Measurements from ENCODE around the gene FAM131B.
"Not testable (repeated sequence)": the region's sequence is repeated elsewhere in the genome, so short reads cannot be mapped to it uniquely, and the experiment has no call there.

Gene FAM131B

GRCh38 chr7:143393267-143394041 is 30.9 kb upstream of the FAM131B start:
- peaks cover 28% of the 10 kb centered on the region for H3K36me3 ChIP-seq (ENCODE audit: insufficient read depth, low read length)
- H3K27ac ChIP-seq (ENCODE audit: low read depth, low read length): no peak overlapping the region
- no peaks in the 10 kb centered on the region for H3K27me3 ChIP-seq (ENCODE audit: control insufficient read depth in 1 of 2, insufficient read depth in 2 of 2, low read length in 2 of 2)
- peaks cover 59% of the 10 kb centered on the region for H3K4me1 ChIP-seq (ENCODE audit: insufficient read depth, low read length)
- no peak overlapping the region for H3K4me3 ChIP-seq (ENCODE audit: low read depth in 1 of 2, low read length in 2 of 2)
- H3K9ac ChIP-seq (ENCODE audit: low read length): no peak overlapping the region
- H3K9me3 ChIP-seq (ENCODE audit: low read length): no peaks in the 10 kb centered on the region

- Histone ChIP-seq H3K27me3 (ENCODE audit: control insufficient read depth in 1 of 2, insufficient read depth in 2 of 2, low read length in 2 of 2) (no peaks in the 10 kb centered on the region), H3K9me3 (ENCODE audit: low read length) (no peaks in the 10 kb centered on the region), H3K4me1 (ENCODE audit: insufficient read depth, low read length) (peaks cover 64% of the 10 kb centered on the region), H3K4me3 (ENCODE audit: low read depth in 1 of 2, low read length in 2 of 2) (no peak overlapping the region), H3K27ac (ENCODE audit: low read depth, low read length) (no peak overlapping the region), H3K36me3 (ENCODE audit: insufficient read depth, low read length) (peaks cover 33% of the 10 kb centered on the region), H3K9ac (ENCODE audit: low read length) (no peak overlapping the region)
Observed at GRCh38 chr7:143392875-143393266, 30.4 kb upstream of the FAM131B start.

GRCh38 chr7:143392427-143392826 is 29.9 kb upstream of the FAM131B start:
- H3K36me3 ChIP-seq (ENCODE audit: insufficient read depth, low read length): peaks cover 38% of the 10 kb centered on the region
- not testable (repeated sequence) for H3K9ac ChIP-seq (ENCODE audit: low read length); H3K4me3 ChIP-seq (ENCODE audit: low read depth in 1 of 2, low read length in 2 of 2); H3K9me3 ChIP-seq (ENCODE audit: low read length); H3K27me3 ChIP-seq (ENCODE audit: control insufficient read depth in 1 of 2, insufficient read depth in 2 of 2, low read length in 2 of 2)
- peak overlapping the region; percentile 83 for H3K27ac ChIP-seq (ENCODE audit: low read depth, low read length)
- peaks cover 68% of the 10 kb centered on the region for H3K4me1 ChIP-seq (ENCODE audit: insufficient read depth, low read length)

DNA sequence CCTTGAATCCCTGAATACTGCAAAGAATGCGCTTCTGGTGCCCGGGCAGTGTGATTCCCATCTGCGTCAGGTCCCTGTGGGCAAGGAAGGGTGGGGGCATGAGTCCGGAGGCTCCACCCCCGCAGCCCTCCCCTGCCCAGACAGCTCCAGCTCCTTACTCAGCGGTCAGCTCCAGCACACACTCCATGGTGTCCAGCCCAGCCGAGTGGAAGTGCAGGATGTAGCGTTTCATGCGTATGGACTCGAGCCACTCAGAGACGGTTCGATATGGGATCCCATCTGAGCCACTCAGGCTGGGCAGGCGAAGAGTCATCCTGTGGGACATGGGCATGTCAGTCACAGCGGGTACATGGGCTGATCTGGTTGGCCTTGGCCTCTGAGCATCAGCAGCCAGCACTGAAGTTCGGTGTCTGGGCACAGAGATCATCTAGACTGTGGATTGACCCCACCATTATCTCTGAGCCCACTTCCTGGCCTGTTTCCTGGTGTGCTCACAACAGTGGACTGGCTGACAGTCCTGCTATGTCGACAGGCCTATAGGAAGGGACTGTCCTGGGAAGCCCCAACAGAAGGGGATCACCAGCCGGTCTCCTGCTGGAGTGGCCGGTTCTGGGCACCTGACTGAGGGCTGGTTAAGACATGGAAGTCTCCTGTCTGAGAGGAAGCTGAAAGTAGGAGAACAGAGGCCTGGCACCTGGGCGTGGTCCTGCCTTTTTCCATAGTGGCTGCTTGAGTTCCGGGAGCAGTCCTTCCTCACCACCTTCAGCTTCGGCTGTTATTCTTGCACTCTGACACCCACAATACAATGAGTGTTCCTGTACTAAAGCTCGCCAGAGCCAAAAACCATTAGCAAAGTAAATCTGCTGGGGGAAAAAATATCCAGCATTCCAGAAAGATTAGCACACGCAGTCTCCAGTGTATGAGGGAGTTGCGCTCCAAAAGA is 29.2 kb upstream of the FAM131B start:
- Histone ChIP-seq H3K9me3 (ENCODE audit: low read length) (no peaks in the 10 kb centered on the region), H3K27ac (ENCODE audit: low read depth, low read length) (peak overlapping the region; percentile 83), H3K4me1 (ENCODE audit: insufficient read depth, low read length) (peaks cover 75% of the 10 kb centered on the region), H3K9ac (ENCODE audit: low read length) (no peak overlapping the region), H3K36me3 (ENCODE audit: insufficient read depth, low read length) (peaks cover 44% of the 10 kb centered on the region), H3K4me3 (ENCODE audit: low read depth in 1 of 2, low read length in 2 of 2) (peak overlapping the region in 1 of 2 donors; percentile 18), H3K27me3 (ENCODE audit: control insufficient read depth in 1 of 2, insufficient read depth in 2 of 2, low read length in 2 of 2) (no peaks in the 10 kb centered on the region)

DNA sequence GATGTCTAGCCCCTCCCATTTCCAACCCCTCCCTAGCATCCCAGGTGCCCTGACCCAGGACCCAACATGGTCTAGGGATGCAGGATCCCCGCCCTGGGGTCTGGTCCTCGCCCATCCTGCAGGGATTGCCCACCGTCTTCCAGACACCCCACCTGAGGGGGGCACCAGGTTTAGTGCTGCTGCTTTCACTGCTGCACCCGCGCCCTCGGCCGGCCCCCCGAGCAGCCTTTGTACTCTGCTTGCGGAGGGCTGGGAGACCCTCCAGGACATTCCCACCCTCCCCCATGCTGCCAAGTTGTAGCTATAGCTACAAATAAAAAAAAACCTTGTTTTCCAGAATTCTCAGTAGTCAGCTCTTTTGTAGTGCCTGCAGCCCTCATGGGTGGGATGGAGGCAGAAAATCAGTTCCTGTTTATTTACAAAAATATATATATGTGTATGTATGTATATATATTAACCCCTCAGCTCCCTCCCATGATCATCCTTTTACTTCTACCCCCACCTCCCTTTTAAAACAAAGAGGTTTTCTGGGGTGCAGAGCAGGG is 28.3 kb upstream of the FAM131B start:
- Histone ChIP-seq H3K9me3 (ENCODE audit: low read length) (no peaks in the 10 kb centered on the region), H3K27ac (ENCODE audit: low read depth, low read length) (peak overlapping the region; percentile 83), H3K4me3 (ENCODE audit: low read depth in 1 of 2, low read length in 2 of 2) (no peak overlapping the region), H3K9ac (ENCODE audit: low read length) (no peak overlapping the region), H3K4me1 (ENCODE audit: insufficient read depth, low read length) (peaks cover 84% of the 10 kb centered on the region), H3K36me3 (ENCODE audit: insufficient read depth, low read length) (peaks cover 44% of the 10 kb centered on the region), H3K27me3 (ENCODE audit: control insufficient read depth in 1 of 2, insufficient read depth in 2 of 2, low read length in 2 of 2) (no peaks in the 10 kb centered on the region)

DNA sequence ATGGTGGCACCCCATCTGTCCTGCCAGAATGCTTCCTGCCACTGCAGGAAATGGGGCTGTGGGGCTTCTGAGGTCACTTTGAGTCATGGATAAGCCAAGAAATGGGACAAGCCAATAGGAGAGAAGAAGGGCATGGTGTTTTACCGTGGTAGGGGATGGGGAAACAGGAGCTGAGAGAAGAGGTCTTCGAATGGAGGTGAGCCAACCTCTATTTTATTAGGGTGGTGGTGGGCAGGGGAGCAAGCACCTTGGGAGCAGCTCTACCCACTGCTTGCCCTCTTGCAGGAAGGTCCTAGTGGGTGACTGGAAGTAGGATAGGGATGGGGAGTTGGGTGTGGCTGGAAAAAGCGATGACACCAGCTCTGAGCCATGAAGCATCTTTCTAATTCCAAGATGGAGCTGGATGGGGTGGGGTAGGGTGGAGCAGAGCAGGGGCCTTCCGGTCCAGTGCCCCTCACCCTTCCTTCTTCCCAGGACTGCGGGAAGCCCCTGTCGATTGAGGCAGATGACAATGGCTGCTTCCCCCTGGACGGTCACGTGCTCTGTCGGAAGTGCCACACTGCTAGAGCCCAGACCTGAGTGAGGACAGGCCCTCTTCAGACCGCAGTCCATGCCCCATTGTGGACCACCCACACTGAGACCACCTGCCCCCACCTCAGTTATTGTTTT is 27.7 kb upstream of the FAM131B start:
- Histone ChIP-seq H3K27me3 (ENCODE audit: control insufficient read depth in 1 of 2, insufficient read depth in 2 of 2, low read length in 2 of 2) (no peaks in the 10 kb centered on the region), H3K4me1 (ENCODE audit: insufficient read depth, low read length) (peaks cover 85% of the 10 kb centered on the region), H3K36me3 (ENCODE audit: insufficient read depth, low read length) (peaks cover 44% of the 10 kb centered on the region), H3K27ac (ENCODE audit: low read depth, low read length) (peak overlapping the region; percentile 83), H3K9me3 (ENCODE audit: low read length) (no peaks in the 10 kb centered on the region), H3K4me3 (ENCODE audit: low read depth in 1 of 2, low read length in 2 of 2) (no peak overlapping the region), H3K9ac (ENCODE audit: low read length) (no peak overlapping the region)

- Histone ChIP-seq H3K36me3 (ENCODE audit: insufficient read depth, low read length) (peaks cover 44% of the 10 kb centered on the region), H3K27ac (ENCODE audit: low read depth, low read length) (peak overlapping the region; percentile 22), H3K4me1 (ENCODE audit: insufficient read depth, low read length) (peaks cover 92% of the 10 kb centered on the region), H3K4me3 (ENCODE audit: low read depth in 1 of 2, low read length in 2 of 2) (no peak overlapping the region), H3K9ac (ENCODE audit: low read length) (no peak overlapping the region), H3K9me3 (ENCODE audit: low read length) (no peaks in the 10 kb centered on the region), H3K27me3 (ENCODE audit: control insufficient read depth in 1 of 2, insufficient read depth in 2 of 2, low read length in 2 of 2) (no peaks in the 10 kb centered on the region)
Observed at GRCh38 chr7:143389316-143390103, 27.0 kb upstream of the FAM131B start.

DNA sequence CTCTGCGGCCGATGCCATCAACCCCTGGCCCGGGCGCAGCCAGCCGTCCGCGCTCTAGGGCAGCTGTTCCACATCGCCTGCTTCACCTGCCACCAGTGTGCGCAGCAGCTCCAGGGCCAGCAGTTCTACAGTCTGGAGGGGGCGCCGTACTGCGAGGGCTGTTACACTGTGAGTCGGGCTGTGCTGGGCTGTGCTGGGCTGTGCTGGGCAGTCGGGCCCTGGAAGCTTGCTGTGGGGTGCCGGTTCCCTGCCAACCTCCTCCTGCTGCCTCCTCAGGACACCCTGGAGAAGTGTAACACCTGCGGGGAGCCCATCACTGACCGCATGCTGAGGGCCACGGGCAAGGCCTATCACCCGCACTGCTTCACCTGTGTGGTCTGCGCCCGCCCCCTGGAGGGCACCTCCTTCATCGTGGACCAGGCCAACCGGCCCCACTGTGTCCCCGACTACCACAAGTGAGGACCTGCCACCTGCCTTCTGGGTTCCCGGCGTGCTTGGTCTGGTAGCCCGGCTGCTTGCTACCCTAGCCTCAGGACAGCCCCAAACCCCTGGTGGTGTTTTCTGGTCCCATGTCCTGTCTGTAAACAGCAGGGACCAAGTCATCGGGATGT is 26.1 kb upstream of the FAM131B start:
- Histone ChIP-seq H3K4me3 (ENCODE audit: low read depth in 1 of 2, low read length in 2 of 2) (no peak overlapping the region), H3K4me1 (ENCODE audit: insufficient read depth, low read length) (peaks cover 97% of the 10 kb centered on the region), H3K36me3 (ENCODE audit: insufficient read depth, low read length) (peaks cover 48% of the 10 kb centered on the region), H3K9me3 (ENCODE audit: low read length) (no peaks in the 10 kb centered on the region), H3K9ac (ENCODE audit: low read length) (no peak overlapping the region), H3K27ac (ENCODE audit: low read depth, low read length) (no peak overlapping the region), H3K27me3 (ENCODE audit: control insufficient read depth in 1 of 2, insufficient read depth in 2 of 2, low read length in 2 of 2) (no peaks in the 10 kb centered on the region)

DNA sequence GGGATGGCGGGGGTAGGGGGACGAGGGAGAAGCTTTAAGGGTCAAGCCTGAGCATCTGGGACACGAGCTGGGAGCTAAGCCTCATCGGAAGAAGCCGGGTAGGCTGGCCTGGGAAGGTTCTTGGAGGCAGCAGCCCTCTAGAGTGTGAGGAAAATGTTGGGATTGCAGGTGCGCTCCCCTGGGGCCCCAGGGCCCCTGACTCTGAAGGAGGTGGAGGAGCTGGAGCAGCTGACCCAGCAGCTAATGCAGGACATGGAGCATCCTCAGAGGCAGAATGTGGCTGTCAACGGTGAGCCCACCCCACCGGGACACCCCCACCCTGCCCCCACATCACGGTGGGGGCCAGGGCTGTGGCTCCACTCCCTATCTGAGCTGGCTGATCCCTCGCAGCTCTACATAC is 25.5 kb upstream of the FAM131B start:
- peaks cover 98% of the 10 kb centered on the region for H3K4me1 ChIP-seq (ENCODE audit: insufficient read depth, low read length)
- no peaks in the 10 kb centered on the region for H3K9me3 ChIP-seq (ENCODE audit: low read length)
- H3K27me3 ChIP-seq (ENCODE audit: control insufficient read depth in 1 of 2, insufficient read depth in 2 of 2, low read length in 2 of 2): no peaks in the 10 kb centered on the region
- no peak overlapping the region for H3K9ac ChIP-seq (ENCODE audit: low read length)
- H3K27ac ChIP-seq (ENCODE audit: low read depth, low read length): no peak overlapping the region
- H3K4me3 ChIP-seq (ENCODE audit: low read depth in 1 of 2, low read length in 2 of 2): no peak overlapping the region
- H3K36me3 ChIP-seq (ENCODE audit: insufficient read depth, low read length): peaks cover 52% of the 10 kb centered on the region

DNA sequence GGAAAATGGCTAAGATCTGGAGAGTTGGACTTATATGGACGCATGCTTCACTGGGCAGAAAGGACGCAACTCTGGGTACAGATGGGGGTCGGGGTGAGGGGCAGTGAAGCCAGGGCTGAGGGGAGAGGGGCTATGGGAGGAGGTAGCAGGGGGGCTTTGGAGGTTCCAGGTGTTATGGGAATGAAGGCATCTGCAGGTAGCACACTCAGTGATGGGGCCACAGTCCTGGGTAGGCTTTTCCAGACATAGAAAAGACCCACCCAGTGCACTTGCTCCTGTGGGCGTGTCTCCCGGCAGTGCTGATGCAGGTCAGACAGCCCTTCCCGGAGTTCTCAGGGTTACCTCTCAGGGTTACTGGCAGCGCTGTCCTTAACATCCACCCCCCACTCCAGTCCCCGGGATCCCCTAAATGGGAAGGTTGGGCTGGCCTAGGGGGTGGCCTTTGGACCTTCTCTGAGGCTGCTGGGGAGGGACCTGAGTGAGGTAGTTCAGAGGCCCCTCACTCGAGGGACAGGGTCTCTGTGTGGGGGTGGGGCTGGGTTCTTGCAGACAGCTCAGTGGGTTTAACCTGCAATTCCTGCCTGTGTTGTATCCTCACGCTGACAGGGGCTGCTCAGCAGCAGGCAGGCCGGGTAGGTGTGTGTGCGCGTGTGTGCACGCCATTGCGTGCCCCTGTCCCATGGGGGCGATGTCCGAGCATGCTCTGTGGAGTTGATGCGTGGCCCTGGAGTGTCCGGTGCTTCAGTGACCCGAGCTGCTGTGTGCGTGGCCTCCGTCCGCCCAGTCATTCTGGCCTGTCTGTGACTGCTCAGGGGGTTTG is 24.9 kb upstream of the FAM131B start:
- Histone ChIP-seq H3K4me1 (ENCODE audit: insufficient read depth, low read length) (peaks cover 98% of the 10 kb centered on the region), H3K36me3 (ENCODE audit: insufficient read depth, low read length) (peaks cover 59% of the 10 kb centered on the region), H3K27ac (ENCODE audit: low read depth, low read length) (peak overlapping the region; percentile 41), H3K27me3 (ENCODE audit: control insufficient read depth in 1 of 2, insufficient read depth in 2 of 2, low read length in 2 of 2) (no peaks in the 10 kb centered on the region), H3K9me3 (ENCODE audit: low read length) (no peaks in the 10 kb centered on the region), H3K4me3 (ENCODE audit: low read depth in 1 of 2, low read length in 2 of 2) (peak overlapping the region in 1 of 2 donors; percentile 21), H3K9ac (ENCODE audit: low read length) (no peak overlapping the region)
